Caco-2 (cell line): ENCODE data around the gene KRTAP2-3. TPM values are rescaled to one million over a fixed set of nuclear protein-coding genes. Genes with fewer than 3 reads are reported as not detected.
"Not testable (repeated sequence)": the region's sequence is repeated elsewhere in the genome, so short reads cannot be mapped to it uniquely, and the experiment has no call there.

Source experiments
- BruUV-seq: library from RNA; stranded (reverse); fragments of 400-500 nt; replicated peaks from 2 replicates; lab custom pipeline; 2021; lab: Mats Ljungman, UMichigan
- CTCF ChIA-PET: fragments of 300-600 bp; sonication (Branson Sonifier 250); formaldehyde crosslinking; loops from one replicate; lab custom pipeline; 2022; ENCODE audit warnings: antibody characterized with exemption; lab: Charles Lee
- POLR2A ChIA-PET: fragments of 300-600 bp; sonication (Branson Sonifier 250); formaldehyde crosslinking; loops from one replicate; lab custom pipeline; 2022; ENCODE audit warnings: antibody characterized with exemption; lab: Charles Lee
- DNase-seq, 2 experiments: peaks; one replicate each; pipeline versions ENCODE4 v3.0.0 to v3.0.0-alpha.2; 2020 to 2022
- H3K27me3 ChIP-seq: replicated peaks from 2 replicates; pipeline ENCODE4 v1.6.0; 2011; ENCODE audit warnings: low read length; ENCODE audit not compliant: control insufficient read depth, insufficient read depth
- H3K36me3 ChIP-seq: 2 replicates; pipeline ENCODE4 v1.5.1; 2011; ENCODE audit warnings: low read length; ENCODE audit not compliant: control insufficient read depth, insufficient read depth
- H3K4me1 ChIP-seq: fragments of 250-450 bp; sonication (Bioruptor Pico); 2 replicates; pipeline ENCODE4 v1.5.1; 2020; ENCODE audit warnings: mild to moderate bottlenecking
- H3K4me3 ChIP-seq: 2 replicates; pipeline ENCODE4 v1.5.1; 2011; ENCODE audit warnings: low read depth, mild to moderate bottlenecking, control low read depth, low read length
- H3K9me3 ChIP-seq: fragments of 250-450 bp; sonication (Bioruptor Pico); 2 replicates; pipeline ENCODE4 v1.5.1; 2020; ENCODE audit warnings: mild to moderate bottlenecking, moderate library complexity
- H3K27ac Mint-ChIP-seq: one replicate; pipeline ENCODE4 v1.8.0; 2022; ENCODE audit warnings: mixed read lengths; ENCODE audit not compliant: unreplicated experiment
- H3K27me3 Mint-ChIP-seq: one replicate; pipeline ENCODE4 v1.8.0; 2022; ENCODE audit warnings: mixed read lengths; ENCODE audit not compliant: insufficient read depth, unreplicated experiment
- H3K36me3 Mint-ChIP-seq: one replicate; pipeline ENCODE4 v1.8.0; 2022; ENCODE audit warnings: mild to moderate bottlenecking, mixed read lengths; ENCODE audit not compliant: insufficient read depth, unreplicated experiment
- H3K4me1 Mint-ChIP-seq: one replicate; pipeline ENCODE4 v1.8.0; 2022; ENCODE audit warnings: low read depth, mixed read lengths; ENCODE audit not compliant: unreplicated experiment
- H3K4me3 Mint-ChIP-seq: one replicate; pipeline ENCODE4 v1.8.0; 2022; ENCODE audit warnings: mild to moderate bottlenecking, moderate library complexity, mixed read lengths; ENCODE audit not compliant: unreplicated experiment
- H3K9me3 Mint-ChIP-seq: one replicate; pipeline ENCODE4 v1.8.0; 2022; ENCODE audit warnings: mixed read lengths; ENCODE audit not compliant: unreplicated experiment
- CTCF ChIP-seq, 2 experiments: fragments of 200-600 bp in 1 of 2; IDR thresholded peaks; 1 replicate in 1 of 2; 2 replicates in 1 of 2; pipeline versions ENCODE4 v1.5.1 to v1.8.0; 2011 to 2022; ENCODE audit warnings: antibody characterized with exemption in 1 of 2, control low read depth in 1 of 2, inconsistent platforms in 1 of 2, low read depth in 1 of 2, low read length in 1 of 2, mild to moderate bottlenecking in 1 of 2, moderate library complexity in 1 of 2; ENCODE audit not compliant: insufficient read depth in 1 of 2, severe bottlenecking in 1 of 2, unreplicated experiment in 1 of 2
- intact Hi-C: fragments of 100-400 bp; cut with micrococcal nuclease; formaldehyde crosslinking; loops from one replicate; pipeline ENCODE4 v1.10.0; 2022; ENCODE audit not compliant: unreplicated experiment
- total RNA-seq: library from RNA; stranded (reverse); gene quantifications from 2 replicates; pipeline ENCODE4 v1.2.3, GENCODE V29; 2022

The KRTAP2-3 gene
- total RNA-seq, 1 experiment from 2014 or later, result 4.9 TPM

- no peaks in the 10 kb centered on the region for H3K27me3 Mint-ChIP-seq
- H3K4me3 Mint-ChIP-seq, result no peak overlapping the region
- H3K36me3 Mint-ChIP-seq, result no peaks in the 10 kb centered on the region
- Histone ChIP-seq H3K4me1 (0 out of 2 replicates have a peak, but pooled peaks cover 3% of the 10 kb centered on the region), H3K4me3 (no peak overlapping the region), H3K36me3 (no peaks in the 10 kb centered on the region), H3K27me3 (no peaks in the 10 kb centered on the region), H3K9me3 (no peaks in the 10 kb centered on the region)
- H3K9me3 Mint-ChIP-seq, result peaks cover 9% of the 10 kb centered on the region
- H3K27ac Mint-ChIP-seq, result no peak overlapping the region
- intact Hi-C loops, result no loop called here
- TF ChIP-seq CTCF (IDR thresholded peaks at IDR 0.05; ENCODE audit: insufficient read depth in 1 of 2, low read depth in 1 of 2, low read length in 1 of 2, severe bottlenecking in 1 of 2, unreplicated experiment in 1 of 2), result no peak
- no peak for DNase-seq
- ChIA-PET CTCF (no interaction called here), POLR2A (no interaction called here)
- H3K4me1 Mint-ChIP-seq, result peaks cover 8% of the 10 kb centered on the region
- no TSS peak for BruUV-seq
Observed at GRCh38 chr17:41037853-41038350, 22.0 kb downstream of the KRTAP2-3 start.

- H3K9me3 Mint-ChIP-seq, CTCF ChIA-PET, H3K4me1 Mint-ChIP-seq, H3K4me3 Mint-ChIP-seq, H3K4me3 ChIP-seq, DNase-seq, H3K36me3 ChIP-seq, H3K36me3 Mint-ChIP-seq, H3K27ac Mint-ChIP-seq, H3K4me1 ChIP-seq, POLR2A ChIA-PET, H3K27me3 Mint-ChIP-seq, H3K27me3 ChIP-seq, intact Hi-C loops, BruUV-seq, H3K9me3 ChIP-seq: not testable (repeated sequence)
Observed at GRCh38 chr17:41034346-41034935, 25.5 kb downstream of the KRTAP2-3 start, which contains the start of gene KRTAP1-3. KRTAP1-3 (minus strand) TSS chr17:41034874; CDS start chr17:41034821, 53 bp downstream.

GRCh38 chr17:41029633-41030245 lies 30.2 kb downstream of the KRTAP2-3 start, which contains the start of gene KRTAP1-4:
KRTAP1-4 (minus strand) TSS chr17:41030195; CDS start chr17:41030078, 117 bp downstream.
- ChIA-PET POLR2A (no interaction called here), CTCF (no interaction called here)
- H3K27me3 Mint-ChIP-seq, result no peaks in the 10 kb centered on the region
- no peaks in the 10 kb centered on the region for H3K36me3 Mint-ChIP-seq
- no peaks in the 10 kb centered on the region for H3K9me3 Mint-ChIP-seq
- no peak for TF ChIP-seq CTCF (IDR thresholded peaks at IDR 0.05; ENCODE audit: insufficient read depth in 1 of 2, low read depth in 1 of 2, low read length in 1 of 2, severe bottlenecking in 1 of 2, unreplicated experiment in 1 of 2)
- BruUV-seq, result no TSS peak
- H3K4me1 Mint-ChIP-seq, result peaks cover under 1% of the 10 kb centered on the region
- intact Hi-C loops, result no loop called here
- no peak within 1 kb of the TSS for H3K4me3 Mint-ChIP-seq
- Histone ChIP-seq H3K36me3 (no peaks in the 10 kb centered on the region), H3K9me3 (no peaks in the 10 kb centered on the region), H3K4me3 (no peak within 1 kb of the TSS), H3K27me3 (no peaks in the 10 kb centered on the region), H3K4me1 (no peaks in the 10 kb centered on the region)
- no peak for DNase-seq
- no peak within 1 kb of the TSS for H3K27ac Mint-ChIP-seq
